ENCODE results near the gene PIEZO2. TPM values are rescaled to one million over a fixed set of nuclear protein-coding genes. Genes with fewer than 3 reads are reported as not detected.

The PIEZO2 gene
- total RNA-seq, 1 donor from 2014 or later, result 8.4 TPM

DNA sequence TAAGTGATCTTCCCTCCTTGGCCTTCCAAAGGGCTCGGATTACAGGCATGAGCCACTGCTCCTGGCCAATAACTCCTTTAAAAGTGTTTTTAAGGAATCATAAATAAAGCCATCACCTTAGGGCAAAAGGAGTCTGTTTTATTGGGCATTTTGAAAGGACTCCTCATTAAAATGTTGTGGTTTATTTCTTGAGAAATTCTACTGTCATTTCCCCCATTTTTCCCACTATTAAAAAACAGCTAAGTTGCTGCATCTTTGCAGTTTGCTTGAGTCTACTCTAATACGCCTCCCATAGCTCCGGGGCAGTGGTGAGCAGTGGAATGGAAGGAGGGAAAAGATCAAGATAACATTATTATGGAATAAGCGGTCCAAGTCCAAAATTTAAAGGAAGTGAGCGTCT lies 293.2 kb downstream of the PIEZO2 start:
- no peak for DNase-seq (ENCODE audit: low spot score)
- Mint-ChIP-seq H3K4me1 (ENCODE audit: unreplicated experiment) (no peaks in the 10 kb centered on the region), H3K36me3 (ENCODE audit: low read depth, unreplicated experiment) (no peaks in the 10 kb centered on the region), H3K4me3 (ENCODE audit: unreplicated experiment) (no peak overlapping the region), H3K27ac (ENCODE audit: unreplicated experiment) (no peak overlapping the region), H3K27me3 (ENCODE audit: unreplicated experiment) (no peaks in the 10 kb centered on the region), H3K9me3 (ENCODE audit: unreplicated experiment) (no peaks in the 10 kb centered on the region)
- TF ChIP-seq, protein P1, sequence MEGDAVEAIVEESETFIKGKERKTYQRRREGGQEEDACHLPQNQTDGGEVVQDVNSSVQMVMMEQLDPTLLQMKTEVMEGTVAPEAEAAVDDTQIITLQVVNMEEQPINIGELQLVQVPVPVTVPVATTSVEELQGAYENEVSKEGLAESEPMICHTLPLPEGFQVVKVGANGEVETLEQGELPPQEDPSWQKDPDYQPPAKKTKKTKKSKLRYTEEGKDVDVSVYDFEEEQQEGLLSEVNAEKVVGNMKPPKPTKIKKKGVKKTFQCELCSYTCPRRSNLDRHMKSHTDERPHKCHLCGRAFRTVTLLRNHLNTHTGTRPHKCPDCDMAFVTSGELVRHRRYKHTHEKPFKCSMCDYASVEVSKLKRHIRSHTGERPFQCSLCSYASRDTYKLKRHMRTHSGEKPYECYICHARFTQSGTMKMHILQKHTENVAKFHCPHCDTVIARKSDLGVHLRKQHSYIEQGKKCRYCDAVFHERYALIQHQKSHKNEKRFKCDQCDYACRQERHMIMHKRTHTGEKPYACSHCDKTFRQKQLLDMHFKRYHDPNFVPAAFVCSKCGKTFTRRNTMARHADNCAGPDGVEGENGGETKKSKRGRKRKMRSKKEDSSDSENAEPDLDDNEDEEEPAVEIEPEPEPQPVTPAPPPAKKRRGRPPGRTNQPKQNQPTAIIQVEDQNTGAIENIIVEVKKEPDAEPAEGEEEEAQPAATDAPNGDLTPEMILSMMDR (IDR thresholded peaks at IDR 0.05; ENCODE audit: unreplicated experiment), result no peak

DNA sequence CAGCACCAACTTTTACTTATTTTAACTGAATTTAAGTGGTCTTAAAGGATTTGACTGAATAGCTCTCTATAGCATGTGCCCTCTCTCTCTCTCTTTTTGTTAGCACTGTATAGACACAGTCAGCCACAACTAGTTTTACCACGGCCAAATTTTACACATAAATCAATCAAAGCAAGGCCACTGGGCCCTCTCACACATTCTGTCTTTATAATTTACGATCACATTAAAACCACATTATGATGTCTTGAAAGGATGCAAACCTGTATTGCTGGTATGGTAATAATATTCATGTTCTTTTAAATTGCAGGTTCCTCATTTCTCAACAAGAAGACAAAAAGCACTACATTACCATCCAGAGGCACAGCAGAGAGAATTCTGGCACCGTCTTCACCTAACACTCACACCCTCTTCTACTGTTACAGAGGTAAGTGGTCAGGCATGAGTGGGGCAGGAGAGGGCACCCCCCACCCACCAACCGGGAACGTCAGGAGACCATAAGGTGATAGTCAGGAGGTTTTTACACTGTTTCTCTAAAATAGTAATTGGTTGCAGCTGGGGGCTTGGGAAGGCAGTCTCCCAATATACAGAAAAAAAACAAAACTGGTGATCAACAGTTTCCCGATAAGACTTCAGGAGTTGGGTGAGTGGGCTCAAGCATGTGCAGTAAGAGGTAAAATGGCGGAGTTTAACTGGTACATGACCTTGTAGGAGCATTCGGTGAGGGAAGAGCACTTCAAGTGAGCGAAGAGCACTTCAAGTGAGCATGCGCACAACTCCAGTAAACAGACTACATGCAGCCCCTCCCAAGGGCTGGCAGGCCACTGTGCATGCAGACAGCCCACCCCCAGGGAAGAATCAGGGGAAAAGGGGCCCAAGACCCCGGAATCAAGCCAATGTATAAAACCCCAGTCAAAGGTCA lies 296.7 kb downstream of the PIEZO2 start:
- H3K27ac Mint-ChIP-seq (ENCODE audit: unreplicated experiment), result no peak overlapping the region
- TF ChIP-seq, protein P1 (IDR thresholded peaks at IDR 0.05; ENCODE audit: unreplicated experiment), result no peak
- H3K27me3 Mint-ChIP-seq (ENCODE audit: unreplicated experiment), result no peaks in the 10 kb centered on the region
- H3K4me3 Mint-ChIP-seq (ENCODE audit: unreplicated experiment), result no peak overlapping the region
- no peaks in the 10 kb centered on the region for H3K4me1 Mint-ChIP-seq (ENCODE audit: unreplicated experiment)
- H3K36me3 Mint-ChIP-seq (ENCODE audit: low read depth, unreplicated experiment), result no peaks in the 10 kb centered on the region
- no peaks in the 10 kb centered on the region for H3K9me3 Mint-ChIP-seq (ENCODE audit: unreplicated experiment)
- no peak for DNase-seq (ENCODE audit: low spot score)

DNA sequence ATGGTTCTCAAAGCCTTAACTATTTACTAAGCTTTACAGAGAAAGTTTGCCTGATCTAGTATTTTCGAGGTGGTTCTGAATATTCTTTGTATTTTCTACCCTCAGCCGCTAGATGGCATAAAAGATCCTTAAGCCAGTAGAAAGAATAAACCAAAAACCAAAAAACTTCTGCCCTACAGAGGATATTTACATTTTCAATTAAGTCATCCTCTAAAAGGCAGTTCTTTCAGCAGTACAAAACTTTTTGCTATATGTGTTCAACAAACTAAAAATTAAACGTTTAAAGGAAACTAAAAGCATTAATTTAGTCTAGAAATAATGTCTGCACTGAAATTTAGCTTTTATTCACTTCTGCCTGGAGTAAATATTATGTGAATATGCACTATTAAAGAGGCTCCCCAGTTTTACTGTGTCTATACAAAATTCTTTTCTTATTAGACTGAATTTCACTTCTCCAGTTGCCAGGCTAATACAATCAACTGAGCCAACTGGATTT lies 297.5 kb downstream of the PIEZO2 start:
- Mint-ChIP-seq H3K36me3 (ENCODE audit: low read depth, unreplicated experiment) (no peaks in the 10 kb centered on the region), H3K4me1 (ENCODE audit: unreplicated experiment) (no peaks in the 10 kb centered on the region), H3K9me3 (ENCODE audit: unreplicated experiment) (no peaks in the 10 kb centered on the region), H3K27ac (ENCODE audit: unreplicated experiment) (no peak overlapping the region), H3K27me3 (ENCODE audit: unreplicated experiment) (no peaks in the 10 kb centered on the region), H3K4me3 (ENCODE audit: unreplicated experiment) (no peak overlapping the region)
- TF ChIP-seq, protein P1 (IDR thresholded peaks at IDR 0.05; ENCODE audit: unreplicated experiment), result peak; percentile 81
- DNase-seq (ENCODE audit: low spot score), result no peak

DNA sequence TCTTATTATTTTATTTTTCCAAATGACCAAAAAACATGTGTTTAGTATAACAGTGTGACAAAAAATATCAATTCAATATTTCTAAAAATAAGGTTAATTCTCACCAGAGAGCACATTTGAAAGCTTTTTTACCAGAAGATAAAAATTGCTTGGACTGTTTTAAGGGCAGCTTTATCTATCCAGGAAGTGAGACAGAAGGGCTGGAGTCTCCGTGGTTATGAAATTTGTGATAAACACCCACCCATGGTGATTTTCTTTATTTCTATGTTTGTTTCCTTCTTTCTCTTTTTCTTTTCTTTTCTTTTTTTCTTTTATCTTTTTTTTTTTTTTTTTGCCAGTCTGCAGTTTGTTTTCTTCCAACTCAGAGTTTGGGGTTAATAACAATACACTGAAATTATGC lies 298.5 kb downstream of the PIEZO2 start:
- Mint-ChIP-seq H3K36me3 (ENCODE audit: low read depth, unreplicated experiment) (no peaks in the 10 kb centered on the region), H3K4me1 (ENCODE audit: unreplicated experiment) (no peaks in the 10 kb centered on the region)
- TF ChIP-seq, protein P1 (IDR thresholded peaks at IDR 0.05; ENCODE audit: unreplicated experiment), result no peak

DNA sequence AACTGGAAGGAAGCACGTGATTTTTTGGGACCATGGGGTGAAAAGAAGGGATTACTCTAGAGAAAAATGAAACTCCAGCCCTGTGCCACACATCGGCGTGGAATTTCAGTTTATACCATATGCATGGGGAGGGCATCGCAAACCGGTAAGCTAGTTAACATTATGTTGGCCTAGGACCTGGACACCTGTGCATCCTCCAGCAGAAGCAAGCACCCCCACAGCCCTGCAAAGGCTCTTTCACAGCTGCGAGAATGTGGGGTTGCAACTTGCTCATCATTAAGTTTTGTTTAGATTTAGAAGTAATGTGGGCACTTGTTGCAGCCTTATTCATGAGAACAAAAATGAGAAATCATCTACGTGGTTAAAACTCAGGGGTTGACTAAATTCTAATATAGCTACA lies 299.2 kb downstream of the PIEZO2 start:
- no peak overlapping the region for H3K4me3 Mint-ChIP-seq (ENCODE audit: unreplicated experiment)
- TF ChIP-seq, protein P1 (IDR thresholded peaks at IDR 0.05; ENCODE audit: unreplicated experiment), result no peak
- no peaks in the 10 kb centered on the region for H3K27me3 Mint-ChIP-seq (ENCODE audit: unreplicated experiment)
- H3K36me3 Mint-ChIP-seq (ENCODE audit: low read depth, unreplicated experiment), result no peaks in the 10 kb centered on the region
- H3K27ac Mint-ChIP-seq (ENCODE audit: unreplicated experiment), result no peak overlapping the region
- DNase-seq (ENCODE audit: low spot score), result no peak
- no peaks in the 10 kb centered on the region for H3K9me3 Mint-ChIP-seq (ENCODE audit: unreplicated experiment)
- no peaks in the 10 kb centered on the region for H3K4me1 Mint-ChIP-seq (ENCODE audit: unreplicated experiment)

More for the DNA sequence above, 298.5 kb downstream of the PIEZO2 start:
- Mint-ChIP-seq H3K9me3 (ENCODE audit: unreplicated experiment) (no peaks in the 10 kb centered on the region), H3K27me3 (ENCODE audit: unreplicated experiment) (no peaks in the 10 kb centered on the region), H3K27ac (ENCODE audit: unreplicated experiment) (no peak overlapping the region), H3K4me3 (ENCODE audit: unreplicated experiment) (no peak overlapping the region)
- DNase-seq (ENCODE audit: low spot score), result no peak

Measured in endothelial cell (in vitro differentiated cells).